HG03520 (cell line): Measurements from ENCODE around the gene STN1.
A peak's percentile ranks its signal among the peaks of the same experiment; 100 is the strongest.

ENCODE experiments used
- ATAC-seq: cut with Tn5 transposase; IDR thresholded peaks from one replicate; pipeline ENCODE4 v1.9.1; 2021; ENCODE audit warnings: mild to moderate bottlenecking, moderate library complexity; ENCODE audit not compliant: unreplicated experiment

The STN1 gene

DNA sequence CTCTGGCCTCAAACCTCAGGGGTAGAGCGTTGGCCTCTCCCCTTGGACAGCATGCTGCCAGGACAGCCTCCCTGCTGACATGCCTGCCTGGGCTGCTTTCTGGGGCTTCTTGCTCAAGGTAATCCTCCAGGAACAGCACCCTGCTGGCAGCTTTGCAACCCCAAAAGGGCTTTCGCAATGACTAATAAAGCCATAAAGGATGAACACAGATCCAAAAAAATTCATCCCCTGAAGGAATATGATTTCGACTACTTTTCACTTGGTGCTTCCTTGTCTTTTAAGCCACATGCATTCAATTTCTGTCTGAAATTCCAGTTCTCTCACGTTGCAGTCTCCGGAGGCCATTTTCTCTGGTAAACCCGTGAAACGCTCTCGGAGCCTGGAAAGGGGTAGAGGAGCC lies 47.5 kb downstream of the STN1 start:
- no peak for ATAC-seq

DNA sequence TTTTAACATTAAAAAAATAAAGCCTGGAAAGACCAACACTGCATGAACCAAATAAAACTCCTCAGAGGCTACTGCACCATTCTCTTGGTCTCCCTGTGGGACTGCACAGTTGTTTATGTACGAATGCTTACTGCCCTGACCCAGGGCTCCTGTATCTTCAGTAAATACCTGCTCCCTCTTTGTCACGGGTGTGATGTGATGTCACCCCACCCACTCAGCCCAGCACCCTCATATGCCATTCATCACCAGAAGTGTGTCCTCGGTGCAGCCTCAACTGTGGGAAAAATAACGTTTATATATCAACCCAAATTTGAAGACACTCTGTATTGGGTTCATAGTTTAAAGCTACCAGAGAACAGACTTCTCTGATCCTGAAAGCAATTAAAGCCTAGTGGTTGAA lies 48.6 kb downstream of the STN1 start:
- no peak for ATAC-seq

DNA sequence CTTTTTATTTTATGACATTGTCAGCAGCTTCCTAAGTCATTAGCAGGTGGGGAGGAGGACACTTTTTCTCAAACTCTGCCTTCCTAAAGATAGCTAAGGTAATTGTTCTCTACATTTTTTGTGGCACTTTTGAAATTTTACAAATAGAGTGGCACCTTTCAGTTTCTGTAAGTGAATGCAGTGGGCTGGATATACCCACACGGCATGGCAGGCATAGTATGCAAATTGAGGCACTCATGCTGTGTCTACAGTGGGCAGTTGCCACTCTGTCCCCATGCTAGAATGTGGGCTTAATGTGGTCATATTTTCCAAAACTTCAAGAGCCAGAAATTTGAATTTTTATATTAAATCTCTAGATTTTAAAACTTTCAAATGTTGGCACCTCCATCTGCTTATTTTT lies 49.8 kb downstream of the STN1 start:
- ATAC-seq, result no peak

DNA sequence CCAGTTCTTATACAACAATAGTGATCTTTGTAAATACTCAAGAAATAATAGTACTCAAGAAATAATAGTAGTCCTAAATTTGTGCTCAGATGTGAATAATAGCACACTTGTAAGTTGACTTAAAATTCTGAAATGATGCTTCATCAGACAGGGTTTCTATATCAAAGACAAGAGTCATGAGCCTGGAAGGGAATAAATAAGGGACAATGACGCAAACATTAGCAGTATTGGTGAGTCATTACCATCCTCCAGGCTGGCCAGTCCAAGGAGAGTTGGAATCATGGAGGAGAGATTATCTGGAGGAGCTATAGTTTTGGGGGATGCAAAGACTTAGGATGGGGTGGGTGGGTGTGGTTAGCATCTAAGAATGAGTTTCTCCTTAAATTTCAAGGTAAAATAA lies 56.5 kb downstream of the STN1 start:
- no peak for ATAC-seq

DNA sequence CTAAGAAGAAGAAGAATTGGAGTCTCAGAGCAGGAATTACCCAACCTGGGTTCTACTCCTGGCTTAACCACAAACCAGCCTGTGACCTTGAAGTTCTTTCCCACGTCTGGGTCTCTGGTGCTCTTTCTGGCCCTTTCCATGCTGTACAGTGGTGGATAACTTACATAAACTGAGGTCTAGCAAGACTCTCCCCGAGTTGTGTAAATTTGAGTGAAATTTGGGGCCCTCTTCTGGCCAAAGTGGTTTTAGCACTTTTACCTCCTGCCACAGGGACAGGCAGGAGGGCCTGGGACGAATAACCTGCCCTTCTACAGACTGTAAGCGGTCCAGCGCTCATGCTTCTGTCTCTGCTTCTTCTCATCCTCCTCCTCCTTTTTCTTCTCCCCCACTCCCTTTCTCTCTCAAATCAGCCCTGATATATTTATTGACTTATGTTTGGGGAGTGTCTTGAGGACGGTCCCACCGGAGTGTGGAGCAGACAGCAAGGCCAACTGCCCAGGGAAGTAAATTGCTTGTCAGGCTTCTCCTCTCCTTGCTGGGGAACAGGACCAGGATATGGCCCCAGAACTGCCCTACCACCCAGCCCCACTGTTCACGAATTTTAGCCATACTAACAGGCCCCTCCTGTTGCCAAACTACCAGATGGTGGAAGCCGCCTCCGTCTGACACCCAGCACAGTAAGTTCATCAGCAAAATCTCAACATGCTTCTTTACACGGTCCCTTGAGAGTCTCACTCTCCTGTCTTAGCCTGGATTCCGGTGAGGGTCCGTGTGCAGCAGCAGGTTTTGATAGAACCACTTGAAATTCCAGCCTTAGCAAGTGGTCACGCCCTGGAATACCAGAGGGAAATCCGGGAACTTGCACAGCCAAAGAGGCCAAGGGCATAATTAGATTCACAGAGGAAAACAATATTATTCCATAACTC lies 58.6 kb downstream of the STN1 start:
- peak; percentile 52 for ATAC-seq

DNA sequence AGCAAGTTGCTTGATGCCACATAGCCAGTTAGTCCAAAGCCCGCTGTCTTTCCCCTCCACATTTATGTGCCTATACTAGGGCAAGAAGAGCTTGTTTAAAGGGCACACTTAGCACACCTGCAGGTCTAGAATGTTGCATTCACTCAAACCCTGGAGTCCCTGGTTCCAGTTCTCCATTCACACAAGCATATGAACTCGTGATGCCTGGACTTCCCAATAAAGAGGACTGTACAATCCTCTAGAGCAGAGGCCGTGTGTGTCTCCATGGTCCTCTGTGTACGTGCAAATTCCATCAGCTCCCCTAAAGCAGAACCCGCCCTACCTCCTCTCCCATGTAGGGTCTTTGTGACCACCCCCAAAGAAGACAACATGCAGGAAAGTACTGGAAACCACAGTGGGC lies 59.6 kb downstream of the STN1 start:
- ATAC-seq, result no peak

DNA sequence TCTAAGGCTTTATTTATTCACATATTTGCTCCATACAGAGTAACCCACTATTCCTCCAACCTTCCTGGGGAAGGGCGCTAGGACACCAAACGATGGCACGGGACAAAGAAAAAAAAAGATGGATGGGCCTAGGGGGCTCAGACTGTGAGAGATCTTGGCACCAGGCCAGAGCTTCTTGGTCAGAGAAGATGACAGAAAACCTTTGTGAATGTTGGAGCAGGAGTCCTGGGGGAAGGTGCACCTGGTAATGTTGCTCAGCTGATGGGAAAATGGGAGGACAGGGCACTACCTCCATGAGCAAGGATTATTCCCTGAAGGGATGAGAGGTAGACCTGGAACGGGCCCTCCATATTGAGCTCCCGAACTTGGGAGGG lies 61.2 kb downstream of the STN1 start:
- ATAC-seq, result no peak

DNA sequence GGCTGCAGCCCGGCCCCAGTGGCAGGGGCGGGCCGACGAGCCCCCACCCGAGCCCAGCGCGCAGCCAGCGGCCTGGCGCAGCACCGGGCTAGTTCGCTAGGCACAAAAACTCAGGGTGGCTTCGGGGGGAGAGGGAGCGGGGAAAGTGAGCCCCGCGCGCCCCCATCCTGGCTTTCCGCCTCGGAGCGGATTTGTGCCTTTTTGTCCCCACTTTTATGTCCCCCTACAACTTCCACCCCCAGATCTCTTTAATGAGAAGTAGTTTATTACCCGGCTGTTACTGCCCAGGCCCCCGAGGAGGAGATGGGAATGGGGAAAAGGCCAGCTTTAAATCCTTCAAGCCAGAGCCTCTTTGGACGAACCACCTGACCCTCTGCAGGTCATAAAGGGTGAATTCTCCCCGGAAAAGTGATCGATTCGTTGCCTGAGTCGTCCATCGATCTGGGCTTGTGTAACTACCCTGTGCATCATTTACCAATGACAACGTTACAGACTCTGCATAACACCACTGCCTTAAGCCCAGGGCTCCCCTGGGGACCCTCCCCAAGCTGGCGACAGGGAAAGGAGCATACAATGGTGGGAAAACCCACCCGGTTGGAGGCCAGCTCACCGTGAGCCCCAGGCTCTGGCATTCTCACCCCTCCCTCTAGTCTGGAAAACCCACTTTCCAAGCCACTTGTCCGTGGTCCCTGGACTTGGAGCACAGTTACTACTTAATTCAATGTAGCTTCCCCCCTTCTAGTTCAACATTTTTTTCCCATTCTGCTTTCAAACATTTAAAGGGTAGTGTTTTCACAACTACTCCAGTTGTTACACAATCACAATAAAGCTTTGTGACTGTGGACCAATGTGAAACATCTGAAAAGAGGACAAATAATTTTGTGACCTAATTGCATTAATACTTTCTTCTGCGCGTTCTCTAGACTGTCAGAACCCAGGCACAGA lies 61.9 kb downstream of the STN1 start:
- ATAC-seq, result no peak

DNA sequence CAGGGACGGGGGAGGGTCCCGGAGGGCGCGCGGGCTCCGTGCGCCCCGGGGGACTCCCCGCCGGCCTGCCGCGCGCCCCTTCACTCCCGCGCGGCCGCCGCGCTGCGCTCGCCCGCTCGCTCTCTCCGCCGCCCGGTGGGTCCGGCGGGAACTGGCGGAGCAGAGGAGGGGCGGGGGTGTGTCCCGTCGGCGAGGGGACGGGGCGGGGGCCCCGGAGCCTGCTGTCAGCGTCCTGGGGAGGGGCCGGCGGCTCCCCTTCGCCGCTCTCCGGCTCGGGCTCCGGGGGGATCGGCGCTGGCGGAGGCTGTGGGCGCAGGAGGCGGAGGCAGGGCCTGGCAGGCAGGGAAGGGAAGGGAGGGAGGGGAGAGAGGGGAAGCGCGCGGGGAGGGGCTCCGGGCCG lies 62.6 kb downstream of the STN1 start, which contains the start of gene SH3PXD2A:
SH3PXD2A (minus strand) TSS at position 153 of the 400 bp plus-strand sequence. CDS start 310 bp downstream, outside the sequence.
- ATAC-seq, result no peak

DNA sequence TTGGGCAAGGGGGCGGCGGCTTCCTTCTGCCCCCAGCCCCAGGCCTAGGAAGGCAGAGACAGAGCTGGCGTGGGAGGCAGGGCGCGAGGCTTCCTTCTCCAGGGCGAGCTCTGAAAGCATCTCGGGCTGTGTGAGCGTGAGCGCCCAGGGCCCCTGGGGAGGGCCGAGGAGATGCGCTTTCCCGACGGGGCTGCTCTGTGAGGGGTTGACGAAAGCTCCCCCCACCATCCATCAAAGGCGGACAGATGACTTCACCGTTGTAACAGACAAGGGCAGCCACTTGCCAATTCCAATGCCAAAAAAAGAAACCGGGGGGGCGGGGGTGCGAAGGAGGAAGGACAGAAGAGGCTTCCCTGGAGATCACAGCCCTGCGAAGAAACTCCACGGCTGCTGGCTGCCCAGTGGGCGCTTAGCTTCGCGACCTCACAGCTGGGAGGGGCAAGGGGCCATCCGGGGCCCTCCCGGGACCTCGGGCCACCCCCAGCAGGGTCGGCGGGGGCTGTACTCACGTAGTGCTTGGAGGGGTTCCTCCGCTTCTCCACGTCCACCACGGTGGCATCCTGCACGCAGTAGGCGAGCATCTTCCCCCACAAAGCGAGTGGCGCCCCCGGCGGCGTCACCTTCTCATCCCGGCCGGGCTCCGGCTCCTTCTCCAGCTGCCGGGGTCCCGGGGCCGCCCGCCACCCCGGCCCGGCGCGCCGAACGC lies 63.1 kb downstream of the STN1 start:
- no peak for ATAC-seq

DNA sequence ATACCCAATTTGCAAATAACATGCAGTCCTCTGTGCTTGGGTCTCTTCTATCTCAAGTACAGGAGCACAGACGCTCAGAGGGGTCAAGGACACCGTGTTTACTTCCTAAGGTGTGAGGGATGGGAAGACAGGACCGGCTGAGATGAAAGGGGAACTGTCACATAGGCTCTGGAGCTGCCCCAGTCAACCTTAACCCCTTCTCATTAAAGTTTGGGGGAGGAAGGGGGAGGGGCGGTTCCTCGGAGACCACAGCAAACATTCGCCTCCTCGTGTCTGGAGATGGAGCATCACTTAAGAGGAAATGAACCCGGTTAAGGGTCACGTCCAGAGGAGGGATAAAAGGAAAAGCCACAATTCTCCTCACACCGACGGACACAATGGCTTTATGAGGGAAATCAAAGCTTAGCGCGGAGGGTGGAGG lies 63.7 kb downstream of the STN1 start:
- no peak for ATAC-seq

DNA sequence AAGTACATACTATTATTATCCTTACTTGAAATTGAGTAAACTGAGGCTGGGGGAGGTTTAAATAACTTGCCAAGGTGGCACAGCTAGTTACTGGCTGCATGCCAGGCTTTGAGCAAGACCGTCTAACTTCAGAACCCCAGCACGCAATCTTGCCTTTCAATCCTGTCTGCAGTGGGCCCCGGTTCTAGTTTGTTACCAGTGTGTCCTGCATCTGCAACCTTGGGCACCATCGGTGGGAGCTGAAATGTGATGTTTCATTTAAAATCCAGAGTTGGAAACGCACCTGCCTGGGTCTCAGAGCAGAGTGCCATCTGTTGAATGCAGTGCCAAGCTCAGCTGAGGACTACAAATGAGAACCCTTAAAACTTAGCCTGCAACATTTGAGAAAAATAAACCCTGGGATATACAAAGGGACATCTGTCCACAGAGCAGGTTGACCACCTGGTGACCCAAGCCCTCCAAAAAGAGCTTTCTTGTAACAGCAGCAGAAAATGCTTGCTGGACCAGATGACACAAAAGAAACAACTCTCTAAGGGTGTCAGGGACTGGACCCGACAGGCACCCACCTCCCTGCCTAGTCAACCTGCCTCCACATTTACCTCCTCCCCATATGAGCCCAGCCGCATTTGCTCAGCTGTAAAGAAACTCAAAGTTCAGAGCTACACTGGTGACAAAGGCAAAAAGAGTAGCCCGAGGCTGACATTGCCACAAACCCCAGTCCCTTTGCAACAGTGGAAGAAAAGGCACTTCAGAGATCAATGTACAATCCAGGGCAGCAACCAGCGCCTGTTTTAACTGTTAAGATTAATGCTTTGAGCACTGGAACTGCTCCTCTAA lies 64.3 kb downstream of the STN1 start:
- no peak for ATAC-seq

DNA sequence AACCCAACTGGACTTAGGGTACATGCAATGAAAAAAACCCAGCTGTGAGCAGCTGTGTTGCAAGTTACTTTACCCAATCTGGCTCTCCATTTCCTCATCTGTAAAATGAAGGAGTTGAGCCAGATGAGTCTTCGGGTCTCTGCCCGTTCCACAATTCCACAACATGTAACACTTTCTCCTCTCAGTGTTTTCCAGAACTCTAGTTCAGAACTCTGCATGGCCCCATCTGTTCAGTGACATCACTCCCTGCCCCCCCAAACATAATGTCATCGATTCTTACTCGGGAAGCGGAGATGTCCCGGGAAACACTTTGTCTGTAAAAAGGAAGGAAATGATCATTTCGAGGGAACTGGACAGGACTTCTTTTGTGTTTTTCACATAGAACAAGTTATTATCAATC lies 65.1 kb downstream of the STN1 start:
- ATAC-seq, result no peak

DNA sequence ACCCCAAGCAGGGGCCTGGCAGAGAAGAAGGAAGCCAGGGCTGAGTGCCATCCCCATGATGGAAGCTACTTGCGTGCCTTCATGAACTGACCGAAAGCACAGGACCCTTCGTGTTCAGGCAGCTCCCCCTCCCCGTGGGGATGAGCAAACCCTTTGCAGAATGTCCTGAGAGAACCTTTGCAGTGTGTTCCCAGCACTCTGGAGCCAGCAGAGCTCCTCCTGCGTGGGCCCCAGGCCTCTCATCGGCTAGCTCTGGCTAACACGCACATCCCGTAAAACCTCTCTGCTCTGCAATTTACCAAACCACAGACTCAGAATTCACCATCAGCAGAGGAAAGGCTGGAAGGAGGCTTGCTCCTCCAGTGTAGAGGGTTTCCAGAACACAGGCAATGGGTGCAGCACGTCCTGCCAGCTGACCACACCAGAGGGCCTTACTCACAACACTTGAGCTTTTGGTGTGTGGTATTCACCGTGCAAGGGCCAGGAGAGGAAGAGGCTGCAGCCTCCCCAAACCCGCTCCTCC lies 65.7 kb downstream of the STN1 start:
- no peak for ATAC-seq

DNA sequence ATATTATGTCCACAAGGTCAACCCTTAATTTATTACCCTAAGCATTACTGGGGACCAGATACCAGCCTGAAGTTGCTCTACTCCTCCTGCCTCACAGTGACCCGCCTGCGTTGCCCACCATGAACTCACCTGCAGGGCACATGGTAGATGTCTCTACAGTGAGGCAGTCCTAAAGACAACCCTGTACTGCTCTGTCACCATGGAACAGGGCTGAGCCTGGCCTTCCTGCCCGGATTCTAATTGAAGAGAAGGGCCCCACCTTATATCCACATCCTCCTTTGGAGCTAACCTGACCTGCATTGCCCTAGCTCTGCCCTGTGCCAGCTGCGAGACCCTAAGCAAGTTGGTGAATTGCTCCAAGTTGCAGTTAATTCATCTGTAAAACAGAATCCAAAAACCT lies 66.7 kb downstream of the STN1 start:
- no peak for ATAC-seq

DNA sequence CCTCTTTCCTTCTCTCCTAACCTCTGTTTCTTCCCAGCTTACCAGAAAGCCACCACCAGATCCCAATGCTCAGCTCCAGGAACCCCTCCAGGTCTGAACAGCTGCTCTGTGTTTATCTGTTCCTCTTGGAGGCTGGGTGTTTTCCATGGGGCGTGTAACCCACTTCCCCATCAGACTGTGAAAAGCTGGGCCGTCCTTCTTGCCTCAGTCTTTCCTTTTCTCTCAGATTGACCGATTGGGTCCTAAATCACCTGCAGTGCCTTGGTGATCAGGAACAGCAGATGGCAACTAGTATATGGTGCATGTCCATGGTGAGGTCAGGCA lies 67.5 kb downstream of the STN1 start:
- no peak for ATAC-seq

DNA sequence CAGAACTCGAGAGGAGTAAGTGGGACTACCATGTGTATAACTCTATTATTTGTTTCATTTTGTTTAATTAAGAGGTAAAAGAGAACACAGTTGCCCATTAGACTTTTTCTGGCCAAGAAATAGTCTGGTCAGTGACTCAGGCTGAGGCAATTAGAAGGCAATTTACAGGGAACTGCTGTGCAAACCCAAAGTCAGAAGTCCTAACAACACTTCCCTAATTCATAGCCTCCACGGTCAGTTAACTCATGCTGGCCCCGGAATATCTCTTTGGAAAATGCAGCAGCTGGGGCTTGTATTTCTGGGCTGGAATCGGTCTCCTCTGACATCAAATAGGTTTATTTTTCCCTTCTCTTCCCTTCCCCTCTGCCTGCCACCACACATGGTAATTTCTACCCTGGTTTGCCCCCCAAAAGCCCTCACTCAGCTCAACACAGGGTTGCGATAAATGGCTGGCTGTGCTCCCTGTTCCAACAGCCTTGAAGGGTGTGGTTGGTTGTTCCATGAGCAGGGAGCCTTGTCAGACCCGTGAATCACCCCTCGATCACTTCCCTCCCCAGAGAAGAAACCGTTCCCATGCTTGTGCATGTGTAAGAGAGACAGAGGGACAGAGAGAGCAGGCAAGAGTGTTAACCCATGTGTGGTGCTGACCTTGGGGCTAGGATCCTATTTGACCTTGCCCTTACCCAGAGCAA lies 68.0 kb downstream of the STN1 start:
- ATAC-seq, result no peak

DNA sequence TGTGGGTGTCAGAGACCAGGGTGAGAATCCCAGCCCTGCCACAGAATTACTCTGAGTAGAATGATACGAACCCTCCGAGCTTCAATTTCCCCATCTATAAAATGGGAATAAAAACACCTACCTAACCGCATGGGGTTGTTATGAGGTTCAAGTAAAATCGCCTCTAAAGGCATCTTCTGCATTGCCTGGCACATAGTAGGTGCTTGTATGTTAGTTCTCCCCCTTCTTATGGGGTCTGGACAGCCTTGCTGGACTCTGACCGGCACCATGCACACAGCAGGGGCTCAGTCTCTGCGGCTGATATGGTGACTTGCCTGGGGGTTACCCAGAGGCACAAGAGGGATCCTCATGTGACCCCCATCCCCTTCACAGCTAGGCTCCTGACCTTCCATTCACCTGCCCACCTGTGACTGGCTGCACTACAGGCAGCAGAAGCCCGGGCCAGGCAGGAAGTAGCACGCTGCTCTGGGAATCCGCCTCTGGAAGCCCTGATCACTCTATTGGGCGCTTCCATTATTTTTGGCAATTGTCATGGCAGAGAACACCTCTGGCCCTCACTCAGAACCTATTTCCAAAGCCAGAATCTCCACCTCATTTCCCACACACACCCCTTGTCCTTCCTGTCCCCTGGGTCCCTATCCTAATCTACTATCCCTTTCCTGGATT lies 68.6 kb downstream of the STN1 start:
- no peak for ATAC-seq

DNA sequence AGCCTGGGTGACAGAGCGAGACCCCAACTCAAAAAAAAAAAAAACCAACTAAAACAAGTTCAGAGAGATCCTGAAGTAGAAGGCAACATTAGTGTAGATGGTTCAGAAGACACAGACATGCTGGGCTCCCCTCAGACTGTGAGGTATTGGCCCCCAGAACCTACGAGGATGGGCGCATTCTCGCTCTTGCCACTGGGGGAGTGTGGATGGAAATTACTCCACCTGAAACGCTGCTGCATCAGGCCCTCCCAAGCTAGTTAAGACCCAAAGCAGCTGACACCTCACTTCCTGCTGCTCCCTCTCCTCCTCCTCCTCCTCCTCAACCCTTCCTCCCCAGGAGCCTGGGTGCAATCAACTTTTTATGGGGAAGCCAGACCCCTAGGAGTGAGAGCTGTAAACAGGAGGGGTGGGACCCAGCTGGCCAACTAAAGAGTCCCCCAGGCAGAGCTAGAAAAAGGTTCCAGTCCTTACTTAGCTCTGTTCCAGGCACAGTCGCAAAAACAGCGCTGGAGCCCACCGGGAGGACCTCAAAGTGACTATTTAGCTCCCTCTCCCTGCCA lies 70.0 kb downstream of the STN1 start:
- no peak for ATAC-seq
